Naive B cell (primary cell): ENCODE data around the gene PTPRK. TPM values are rescaled to one million over a fixed set of nuclear protein-coding genes. Genes with fewer than 3 reads are reported as not detected.

Experiments
- ATAC-seq, 2 donors: fragments of 150-1000 bp; cut with Tn5 transposase; 2 replicates each; pipeline ENCODE4 v1.10.0; 2021; ENCODE audit warnings: low read depth in 2 of 2, mild to moderate bottlenecking in 2 of 2, moderate library complexity in 2 of 2
- DNase-seq: peaks from one replicate; pipeline ENCODE4 v3.0.0; 2022
- H3K27ac Mint-ChIP-seq, 6 donors: one replicate each; pipeline ENCODE4 v1.8.0; 2020 to 2022; ENCODE audit warnings: mild to moderate bottlenecking in 6 of 6, mixed read lengths in 6 of 6, moderate library complexity in 5 of 6, inconsistent platforms in 2 of 6
- H3K27me3 Mint-ChIP-seq, 3 donors: one replicate each; pipeline ENCODE4 v1.8.0; 2021 to 2022; ENCODE audit warnings: mixed read lengths in 3 of 3, mild to moderate bottlenecking in 1 of 3
- H3K36me3 Mint-ChIP-seq, 2 donors: one replicate each; pipeline ENCODE4 v1.8.0; 2020 to 2022; ENCODE audit warnings: mixed read lengths in 2 of 2, inconsistent platforms in 1 of 2, mild to moderate bottlenecking in 1 of 2
- H3K4me1 Mint-ChIP-seq, 3 donors: one replicate each; pipeline ENCODE4 v1.8.0; 2020 to 2022; ENCODE audit warnings: mixed read lengths in 3 of 3, inconsistent platforms in 1 of 3, mild to moderate bottlenecking in 1 of 3, moderate library complexity in 1 of 3
- H3K4me3 Mint-ChIP-seq, 8 donors: one replicate each; pipeline ENCODE4 v1.8.0; 2020 to 2022; ENCODE audit warnings: mild to moderate bottlenecking in 8 of 8, mixed read lengths in 8 of 8, moderate library complexity in 8 of 8, inconsistent platforms in 2 of 8
- H3K9me3 Mint-ChIP-seq, 7 donors: one replicate each; pipeline ENCODE4 v1.8.0; 2020 to 2022; ENCODE audit warnings: mixed read lengths in 7 of 7, mild to moderate bottlenecking in 5 of 7, inconsistent platforms in 2 of 7, moderate library complexity in 1 of 7
- polyA plus RNA-seq, 6 donors: library from polyadenylated mRNA; unstranded; fragments of 300-500 nt; fragmentation: Illumina TruSeq; gene quantifications; one replicate each; pipeline ENCODE4 v1.2.3, GENCODE V29; 2021; ENCODE audit warnings: low read depth in 6 of 6

Gene PTPRK
- polyA plus RNA-seq, 6 donors from 2014 or later = 27.6 to 43.4 (median 34.3) TPM

DNA sequence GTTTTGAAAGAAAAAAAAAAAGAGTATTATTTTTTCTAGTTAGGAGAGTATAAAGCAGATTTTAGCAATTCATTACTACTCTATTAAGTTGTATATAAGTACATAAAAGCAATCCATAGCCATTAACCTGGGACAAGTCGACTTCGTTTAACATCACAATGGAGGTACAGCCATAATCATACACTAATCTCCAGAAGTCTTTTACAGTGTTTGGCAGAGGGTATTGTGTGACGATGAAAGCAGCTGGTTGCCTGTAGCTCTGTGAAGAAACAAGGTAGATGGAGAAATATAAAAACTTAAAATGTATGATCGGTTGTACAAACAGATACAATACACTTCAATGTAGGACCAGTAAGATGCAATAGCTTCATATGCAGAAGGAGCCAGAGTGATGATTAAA, 543.6 kb downstream of the PTPRK start:
- Mint-ChIP-seq H3K4me3 (no peak overlapping the region), H3K27me3 (no peaks in the 10 kb centered on the region), H3K4me1 (peaks cover 6 to 11% (median 9%) of the 10 kb centered on the region in 3 donors), H3K27ac (no peak overlapping the region), H3K36me3 (peaks cover 45 to 47% of the 10 kb centered on the region in 2 donors), H3K9me3 (no peaks in the 10 kb centered on the region)
- DNase-seq (no peak), ATAC-seq (no peak)

- no peaks in the 10 kb centered on the region for H3K27me3 Mint-ChIP-seq
- no peaks in the 10 kb centered on the region for H3K9me3 Mint-ChIP-seq
- H3K27ac Mint-ChIP-seq = no peak overlapping the region
- peaks cover 6 to 11% (median 9%) of the 10 kb centered on the region in 3 donors for H3K4me1 Mint-ChIP-seq
- DNase-seq (no peak), ATAC-seq (no peak)
- H3K4me3 Mint-ChIP-seq = no peak overlapping the region
- H3K36me3 Mint-ChIP-seq = peaks cover 42 to 46% of the 10 kb centered on the region in 2 donors
These were observed 544.3 kb downstream of the PTPRK start for GRCh38 chr6:127976111-127976510.

DNA sequence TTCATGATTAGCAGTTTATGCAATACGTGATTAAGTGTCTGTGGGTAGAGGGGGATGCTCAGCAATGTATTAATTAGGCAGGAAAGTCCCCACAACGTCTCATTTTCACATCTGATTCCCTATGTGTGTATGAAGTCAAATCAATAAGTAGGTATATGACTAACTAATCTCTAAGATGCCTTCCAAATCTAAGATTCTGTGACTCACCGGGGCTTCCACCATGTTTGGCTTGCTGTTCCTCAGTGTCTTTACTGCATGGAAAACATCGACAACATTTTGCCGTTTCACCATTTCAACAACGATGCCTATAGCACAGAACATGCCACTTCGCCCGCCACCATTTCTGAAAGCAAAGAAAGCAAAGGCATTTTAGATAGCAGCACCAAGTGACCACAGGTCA, 547.6 kb downstream of the PTPRK start:
- Mint-ChIP-seq H3K36me3 (peaks cover 45 to 49% of the 10 kb centered on the region in 2 donors), H3K27ac (no peak overlapping the region), H3K27me3 (no peaks in the 10 kb centered on the region), H3K4me3 (no peak overlapping the region), H3K9me3 (no peaks in the 10 kb centered on the region), H3K4me1 (peaks cover 0 to under 1% (median 0%) of the 10 kb centered on the region in 3 donors)
- ATAC-seq (no peak), DNase-seq (no peak)

- no peak overlapping the region for H3K4me3 Mint-ChIP-seq
- H3K27me3 Mint-ChIP-seq = no peaks in the 10 kb centered on the region
- peak overlapping the region in 1 of 6 donors; percentile 9 for H3K27ac Mint-ChIP-seq
- H3K4me1 Mint-ChIP-seq = no peaks in the 10 kb centered on the region
- peaks cover 41 to 55% of the 10 kb centered on the region in 2 donors for H3K36me3 Mint-ChIP-seq
- DNase-seq = no peak
- H3K9me3 Mint-ChIP-seq = no peaks in the 10 kb centered on the region
- no peak for ATAC-seq
These were observed 548.4 kb downstream of the PTPRK start for GRCh38 chr6:127971945-127972391.

DNA sequence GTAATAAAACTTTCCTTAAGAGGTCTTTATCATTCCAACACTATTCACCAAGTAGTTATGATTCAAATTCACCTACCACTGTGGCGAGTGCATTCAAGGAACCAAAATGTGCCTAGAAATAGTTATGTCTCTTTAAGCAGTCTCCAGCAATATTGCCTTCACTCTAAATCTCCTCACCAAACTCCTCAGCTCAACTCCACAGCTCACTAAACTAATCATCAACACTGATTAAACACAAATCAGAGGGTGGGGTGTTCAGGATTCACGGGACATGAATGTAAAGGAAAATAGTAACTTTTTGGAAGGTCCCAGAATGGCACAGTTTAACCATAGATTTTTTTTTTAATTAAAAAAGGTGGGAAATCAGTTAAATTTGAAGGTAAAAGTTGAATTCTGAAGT, 549.0 kb downstream of the PTPRK start:
- H3K4me1 Mint-ChIP-seq = no peaks in the 10 kb centered on the region
- H3K27me3 Mint-ChIP-seq = no peaks in the 10 kb centered on the region
- H3K4me3 Mint-ChIP-seq = no peak overlapping the region
- no peak for ATAC-seq
- peaks cover 36 to 53% of the 10 kb centered on the region in 2 donors for H3K36me3 Mint-ChIP-seq
- H3K27ac Mint-ChIP-seq = peak overlapping the region in 1 of 6 donors; percentile 41
- no peaks in the 10 kb centered on the region for H3K9me3 Mint-ChIP-seq
- DNase-seq = no peak

- H3K4me1 Mint-ChIP-seq = no peaks in the 10 kb centered on the region
- DNase-seq (no peak), ATAC-seq (no peak)
- no peaks in the 10 kb centered on the region for H3K27me3 Mint-ChIP-seq
- peaks cover 28 to 39% of the 10 kb centered on the region in 2 donors for H3K36me3 Mint-ChIP-seq
- no peak overlapping the region for H3K4me3 Mint-ChIP-seq
- no peak overlapping the region for H3K27ac Mint-ChIP-seq
- H3K9me3 Mint-ChIP-seq = no peaks in the 10 kb centered on the region
These were observed 550.7 kb downstream of the PTPRK start for GRCh38 chr6:127969701-127970100.

DNA sequence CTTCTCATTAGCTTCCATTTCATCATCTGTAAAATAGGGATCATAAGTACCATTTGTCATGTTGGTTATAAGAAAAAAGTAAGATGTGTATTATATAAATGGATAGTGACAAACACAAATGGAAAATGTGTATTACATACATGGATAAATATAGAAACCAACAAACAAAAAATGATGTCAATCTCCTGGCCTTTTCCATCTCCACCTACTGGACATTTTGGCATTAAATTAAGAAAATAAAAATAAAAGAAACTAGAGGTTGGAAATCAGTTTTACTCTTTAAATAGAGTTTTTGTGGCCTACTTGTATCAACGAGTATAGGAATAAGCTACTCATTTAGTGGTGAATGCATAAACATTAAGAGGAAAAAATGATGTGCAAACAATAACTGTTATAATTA, 552.0 kb downstream of the PTPRK start:
- no peak overlapping the region for H3K27ac Mint-ChIP-seq
- no peaks in the 10 kb centered on the region for H3K27me3 Mint-ChIP-seq
- H3K36me3 Mint-ChIP-seq = peaks cover 16 to 26% of the 10 kb centered on the region in 2 donors
- H3K4me3 Mint-ChIP-seq = no peak overlapping the region
- H3K4me1 Mint-ChIP-seq = no peaks in the 10 kb centered on the region
- DNase-seq (no peak), ATAC-seq (no peak)
- no peaks in the 10 kb centered on the region for H3K9me3 Mint-ChIP-seq

GRCh38 chr6:127967708-127968107, 552.7 kb downstream of the PTPRK start:
- DNase-seq (no peak), ATAC-seq (no peak)
- no peaks in the 10 kb centered on the region for H3K9me3 Mint-ChIP-seq
- no peaks in the 10 kb centered on the region for H3K4me1 Mint-ChIP-seq
- H3K27me3 Mint-ChIP-seq = no peaks in the 10 kb centered on the region
- no peak overlapping the region for H3K27ac Mint-ChIP-seq
- H3K4me3 Mint-ChIP-seq = no peak overlapping the region
- H3K36me3 Mint-ChIP-seq = peaks cover 15 to 25% of the 10 kb centered on the region in 2 donors

- H3K27ac Mint-ChIP-seq = no peak overlapping the region
- DNase-seq (no peak), ATAC-seq (no peak)
- peaks cover 7 to 21% of the 10 kb centered on the region in 2 donors for H3K36me3 Mint-ChIP-seq
- H3K4me3 Mint-ChIP-seq = no peak overlapping the region
- H3K27me3 Mint-ChIP-seq = no peaks in the 10 kb centered on the region
- H3K4me1 Mint-ChIP-seq = no peaks in the 10 kb centered on the region
- no peaks in the 10 kb centered on the region for H3K9me3 Mint-ChIP-seq
These were observed 553.8 kb downstream of the PTPRK start for GRCh38 chr6:127966616-127967015.

DNA sequence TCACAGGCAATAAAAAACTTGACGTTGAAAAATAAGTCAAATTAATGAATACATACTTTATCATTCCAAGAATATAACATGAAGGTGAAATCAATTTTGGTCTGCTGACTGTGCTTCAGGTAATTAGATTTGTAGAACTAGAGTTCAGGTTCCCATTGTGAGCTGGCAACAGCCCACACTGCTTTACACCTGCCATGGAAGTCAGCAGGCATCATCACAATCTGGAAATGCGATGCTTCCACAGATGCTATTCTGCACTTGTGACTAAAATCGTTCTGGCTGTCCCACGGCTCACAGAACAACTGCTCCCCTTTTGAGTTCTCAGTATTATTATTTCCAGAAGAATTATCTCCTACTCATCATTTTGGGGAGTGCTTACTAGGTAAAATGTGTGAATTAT, 556.9 kb downstream of the PTPRK start:
- H3K36me3 Mint-ChIP-seq = peaks cover 0 to 14% of the 10 kb centered on the region in 2 donors
- DNase-seq = no peak
- peaks cover 0 to 2% (median 0%) of the 10 kb centered on the region in 7 donors for H3K9me3 Mint-ChIP-seq
- H3K4me3 Mint-ChIP-seq = no peak overlapping the region
- no peak for ATAC-seq
- no peak overlapping the region for H3K27ac Mint-ChIP-seq
- H3K27me3 Mint-ChIP-seq = no peaks in the 10 kb centered on the region
- H3K4me1 Mint-ChIP-seq = no peaks in the 10 kb centered on the region

GRCh38 chr6:127959869-127960268, 560.5 kb downstream of the PTPRK start:
- H3K4me1 Mint-ChIP-seq = no peaks in the 10 kb centered on the region
- no peaks in the 10 kb centered on the region for H3K27me3 Mint-ChIP-seq
- ATAC-seq (no peak), DNase-seq (no peak)
- no peaks in the 10 kb centered on the region for H3K36me3 Mint-ChIP-seq
- no peak overlapping the region for H3K27ac Mint-ChIP-seq
- H3K9me3 Mint-ChIP-seq = peaks cover 0 to 2% (median 0%) of the 10 kb centered on the region in 7 donors
- H3K4me3 Mint-ChIP-seq = no peak overlapping the region

DNA sequence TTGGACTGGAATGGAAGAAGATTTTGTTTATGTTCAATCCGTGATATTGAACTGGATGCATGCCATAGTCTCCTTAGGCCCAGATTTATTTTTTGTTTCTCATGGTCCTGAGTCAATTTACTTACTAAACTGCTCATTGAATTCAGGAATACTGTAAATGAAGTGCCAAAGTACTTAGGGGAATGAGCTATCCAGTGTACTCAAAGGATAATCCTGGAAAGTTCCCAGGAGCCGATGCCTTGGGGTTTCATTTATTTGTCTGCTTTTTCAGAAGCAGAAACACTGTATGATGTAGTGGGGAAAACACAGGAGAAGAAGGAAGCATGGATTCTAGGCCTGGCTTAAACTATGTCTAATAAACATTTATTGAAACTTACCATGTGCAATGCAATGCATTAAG, 563.4 kb downstream of the PTPRK start:
- DNase-seq (no peak), ATAC-seq (no peak)
- Mint-ChIP-seq H3K4me3 (no peak overlapping the region), H3K27me3 (no peaks in the 10 kb centered on the region), H3K9me3 (peaks cover 0 to 2% (median 0%) of the 10 kb centered on the region in 7 donors), H3K27ac (no peak overlapping the region), H3K4me1 (peaks cover under 1 to 2% (median 1%) of the 10 kb centered on the region in 3 donors), H3K36me3 (no peaks in the 10 kb centered on the region)

- Mint-ChIP-seq H3K27me3 (no peaks in the 10 kb centered on the region), H3K9me3 (peaks cover 0 to 2% (median 0%) of the 10 kb centered on the region in 7 donors), H3K36me3 (no peaks in the 10 kb centered on the region), H3K27ac (no peak overlapping the region), H3K4me3 (no peak overlapping the region), H3K4me1 (peaks cover 7 to 8% (median 7%) of the 10 kb centered on the region in 3 donors)
- ATAC-seq (no peak), DNase-seq (no peak)
These were observed 564.0 kb downstream of the PTPRK start for GRCh38 chr6:127956260-127956888.

DNA sequence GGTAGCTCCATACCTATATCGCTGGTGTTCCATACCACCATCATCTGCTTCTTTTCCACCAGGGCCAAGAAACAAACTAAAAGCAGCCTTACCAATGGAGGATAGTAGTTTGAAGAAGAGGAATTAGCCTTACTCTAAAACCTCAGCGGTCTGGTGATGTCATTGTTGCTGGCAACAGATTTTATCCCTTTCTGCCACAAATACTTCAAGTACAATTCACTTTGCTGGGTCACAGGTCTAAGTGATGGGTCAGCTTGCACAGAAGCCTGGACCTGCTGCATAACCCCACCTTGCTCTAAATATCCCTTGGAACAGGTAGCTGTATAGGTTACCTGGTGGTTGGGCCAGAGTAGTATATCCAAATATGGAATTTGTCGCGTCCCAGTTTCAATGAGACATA, 566.3 kb downstream of the PTPRK start:
- H3K4me3 Mint-ChIP-seq = no peak overlapping the region
- H3K4me1 Mint-ChIP-seq = peaks cover 15 to 22% (median 18%) of the 10 kb centered on the region in 3 donors

More for the DNA sequence above, 566.3 kb downstream of the PTPRK start:
- Mint-ChIP-seq H3K27me3 (no peaks in the 10 kb centered on the region), H3K36me3 (no peaks in the 10 kb centered on the region), H3K9me3 (no peaks in the 10 kb centered on the region), H3K27ac (no peak overlapping the region)
- DNase-seq (no peak), ATAC-seq (no peak)
